PFSK-1 (cell line): Measurements from ENCODE around the gene CD81.

Source experiments
- FOXP2 ChIP-seq: optimal IDR thresholded peaks from 2 replicates; pipeline ENCODE3; 2011; ENCODE audit warnings: borderline replicate concordance, control low read depth, inconsistent platforms; ENCODE audit not compliant: insufficient read depth; ENCODE audit errors: extremely low read length, extremely low read depth
- POLR2AphosphoS5 ChIP-seq: IDR thresholded peaks from 2 replicates; pipeline ENCODE4 v1.6.1; 2012; ENCODE audit warnings: low read depth, mild to moderate bottlenecking, control low read depth, low read length, moderate library complexity
- SIN3A ChIP-seq: IDR thresholded peaks from 2 replicates; pipeline ENCODE4 v1.6.1; 2012; ENCODE audit warnings: mild to moderate bottlenecking, low read length, moderate library complexity, borderline replicate concordance; ENCODE audit not compliant: insufficient read depth
- TAF1 ChIP-seq: IDR thresholded peaks from 2 replicates; pipeline ENCODE4 v1.6.1; 2012; ENCODE audit warnings: low read length, control low read depth, borderline replicate concordance; ENCODE audit not compliant: insufficient read depth
- TF ChIP-seq, protein P1 (sequence below), 2 experiments: IDR thresholded peaks; 2 replicates each; pipeline versions ENCODE4 v1.6.1 to v1.8.0; 2011 to 2012; ENCODE audit warnings: low read depth in 2 of 2, low read length in 2 of 2, control low read depth in 1 of 2, inconsistent platforms in 1 of 2, mild to moderate bottlenecking in 1 of 2, moderate library complexity in 1 of 2; ENCODE audit not compliant: insufficient read depth in 1 of 2

CD81 gene

DNA sequence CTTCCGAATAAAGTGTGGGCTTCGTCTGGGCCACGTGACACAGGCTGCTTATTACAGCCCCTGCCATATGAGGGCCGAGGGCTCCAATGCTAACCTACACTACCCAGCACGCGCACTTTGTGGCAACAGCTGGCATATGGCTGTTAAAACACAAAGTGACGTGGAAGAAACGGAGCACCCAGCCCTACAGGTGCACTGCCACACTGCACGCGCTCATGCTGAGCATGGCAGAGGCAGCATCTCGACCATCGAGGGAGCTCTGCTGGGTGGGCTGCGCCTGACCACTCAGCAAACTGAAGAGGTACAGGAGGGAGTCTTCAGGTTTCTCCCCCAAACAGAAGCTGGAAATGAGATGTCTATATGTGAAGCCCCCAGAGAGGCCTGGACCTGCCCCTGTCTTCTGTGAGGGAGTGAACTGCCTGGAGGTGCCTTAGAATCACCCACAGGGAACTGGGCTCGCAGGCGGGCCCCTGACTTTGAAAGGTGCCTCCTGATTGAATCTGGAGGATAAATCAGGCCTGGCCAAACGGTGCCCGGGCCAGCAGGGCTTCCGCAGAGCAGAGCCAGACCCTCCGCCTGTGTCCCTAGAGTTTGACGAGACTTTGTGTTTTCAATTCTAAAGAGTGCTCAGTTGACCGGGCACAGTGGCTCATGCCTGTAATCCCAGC is 41.7 kb downstream of the CD81 start:
- TF ChIP-seq FOXP2, result no peak

DNA sequence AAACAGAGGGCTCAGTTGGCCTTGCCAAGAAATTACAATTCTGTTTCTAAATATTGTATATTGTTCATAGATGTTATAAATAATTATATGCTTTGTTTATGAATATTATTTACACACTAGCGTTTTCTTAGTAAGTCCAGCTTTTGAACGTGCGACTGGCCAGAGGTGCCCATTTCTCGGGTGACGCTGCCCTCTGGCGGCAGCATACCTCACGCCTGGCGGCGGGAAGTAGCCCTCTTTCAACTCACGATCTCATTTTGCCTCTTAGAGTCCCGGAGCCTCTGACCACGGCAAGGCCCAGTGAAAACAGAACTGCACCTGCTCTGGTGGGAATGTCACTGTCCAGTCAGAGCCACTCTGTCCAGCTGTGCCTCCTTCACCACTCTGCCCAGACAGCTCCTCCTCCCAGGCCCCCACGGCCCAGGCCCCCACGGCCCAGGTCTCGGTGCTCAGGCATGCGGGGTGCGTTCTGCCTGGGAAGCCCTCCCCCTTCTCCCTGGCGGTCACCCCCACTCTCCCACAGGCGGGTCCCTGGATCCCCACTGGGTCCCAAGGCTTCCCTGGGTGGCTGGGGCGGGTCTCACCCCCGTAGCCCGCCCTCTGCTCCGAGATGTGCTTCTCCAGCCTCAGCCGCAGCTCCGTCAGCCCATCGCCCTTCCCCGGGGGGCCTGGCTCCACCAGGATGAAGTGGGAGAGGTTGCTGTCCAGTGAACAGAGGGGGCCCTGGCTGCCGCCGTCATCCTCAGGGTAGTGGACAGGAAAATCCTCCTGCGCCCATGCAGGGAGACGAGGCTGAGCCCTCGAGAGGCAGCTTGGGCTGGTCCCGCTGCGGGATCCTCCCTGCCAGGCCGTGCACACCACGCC is 42.8 kb downstream of the CD81 start:
- TF ChIP-seq POLR2AphosphoS5 (no peak), SIN3A (no peak), FOXP2 (no peak)

DNA sequence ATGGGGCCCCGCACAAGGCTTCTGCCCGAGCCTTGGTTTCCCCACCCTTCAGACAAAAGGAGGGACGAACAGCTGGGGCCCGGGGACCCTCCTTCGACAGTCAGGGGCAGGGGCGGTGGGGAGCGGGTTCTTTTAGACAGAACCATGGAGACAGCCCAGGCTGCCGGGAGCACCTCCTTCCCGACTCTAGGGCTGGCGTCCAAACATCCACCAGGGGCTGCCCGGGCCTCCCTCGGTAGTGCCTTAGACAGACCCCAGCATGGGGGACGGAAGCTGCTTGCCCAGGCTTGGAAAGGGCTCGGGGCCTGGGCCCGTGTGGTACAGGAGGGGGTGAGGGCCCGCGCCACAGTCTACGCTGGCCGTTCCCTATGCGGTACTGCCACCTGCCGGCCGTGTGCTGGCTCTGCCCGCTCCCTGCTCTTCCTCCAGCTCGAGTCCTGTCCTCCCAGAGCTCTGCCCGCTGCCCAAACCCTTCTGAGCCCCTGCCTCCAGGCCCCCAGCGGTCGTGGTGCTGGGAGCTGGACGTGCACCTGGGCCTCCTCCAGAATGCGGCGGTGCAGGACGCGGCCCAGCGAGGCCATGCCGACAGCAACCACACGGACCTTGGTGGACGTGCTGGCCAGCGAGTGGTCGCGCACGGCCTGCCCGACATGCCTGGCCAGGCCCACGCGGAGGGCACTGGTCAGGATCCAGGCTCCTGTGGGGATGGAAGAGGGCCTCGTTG is 43.6 kb downstream of the CD81 start:
- TF ChIP-seq, protein P1, sequence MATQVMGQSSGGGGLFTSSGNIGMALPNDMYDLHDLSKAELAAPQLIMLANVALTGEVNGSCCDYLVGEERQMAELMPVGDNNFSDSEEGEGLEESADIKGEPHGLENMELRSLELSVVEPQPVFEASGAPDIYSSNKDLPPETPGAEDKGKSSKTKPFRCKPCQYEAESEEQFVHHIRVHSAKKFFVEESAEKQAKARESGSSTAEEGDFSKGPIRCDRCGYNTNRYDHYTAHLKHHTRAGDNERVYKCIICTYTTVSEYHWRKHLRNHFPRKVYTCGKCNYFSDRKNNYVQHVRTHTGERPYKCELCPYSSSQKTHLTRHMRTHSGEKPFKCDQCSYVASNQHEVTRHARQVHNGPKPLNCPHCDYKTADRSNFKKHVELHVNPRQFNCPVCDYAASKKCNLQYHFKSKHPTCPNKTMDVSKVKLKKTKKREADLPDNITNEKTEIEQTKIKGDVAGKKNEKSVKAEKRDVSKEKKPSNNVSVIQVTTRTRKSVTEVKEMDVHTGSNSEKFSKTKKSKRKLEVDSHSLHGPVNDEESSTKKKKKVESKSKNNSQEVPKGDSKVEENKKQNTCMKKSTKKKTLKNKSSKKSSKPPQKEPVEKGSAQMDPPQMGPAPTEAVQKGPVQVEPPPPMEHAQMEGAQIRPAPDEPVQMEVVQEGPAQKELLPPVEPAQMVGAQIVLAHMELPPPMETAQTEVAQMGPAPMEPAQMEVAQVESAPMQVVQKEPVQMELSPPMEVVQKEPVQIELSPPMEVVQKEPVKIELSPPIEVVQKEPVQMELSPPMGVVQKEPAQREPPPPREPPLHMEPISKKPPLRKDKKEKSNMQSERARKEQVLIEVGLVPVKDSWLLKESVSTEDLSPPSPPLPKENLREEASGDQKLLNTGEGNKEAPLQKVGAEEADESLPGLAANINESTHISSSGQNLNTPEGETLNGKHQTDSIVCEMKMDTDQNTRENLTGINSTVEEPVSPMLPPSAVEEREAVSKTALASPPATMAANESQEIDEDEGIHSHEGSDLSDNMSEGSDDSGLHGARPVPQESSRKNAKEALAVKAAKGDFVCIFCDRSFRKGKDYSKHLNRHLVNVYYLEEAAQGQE (IDR thresholded peaks at IDR 0.05; ENCODE audit: insufficient read depth in 1 of 2, low read depth in 2 of 2, low read length in 2 of 2), result no peak
- peak; percentile 75 for TF ChIP-seq FOXP2

DNA sequence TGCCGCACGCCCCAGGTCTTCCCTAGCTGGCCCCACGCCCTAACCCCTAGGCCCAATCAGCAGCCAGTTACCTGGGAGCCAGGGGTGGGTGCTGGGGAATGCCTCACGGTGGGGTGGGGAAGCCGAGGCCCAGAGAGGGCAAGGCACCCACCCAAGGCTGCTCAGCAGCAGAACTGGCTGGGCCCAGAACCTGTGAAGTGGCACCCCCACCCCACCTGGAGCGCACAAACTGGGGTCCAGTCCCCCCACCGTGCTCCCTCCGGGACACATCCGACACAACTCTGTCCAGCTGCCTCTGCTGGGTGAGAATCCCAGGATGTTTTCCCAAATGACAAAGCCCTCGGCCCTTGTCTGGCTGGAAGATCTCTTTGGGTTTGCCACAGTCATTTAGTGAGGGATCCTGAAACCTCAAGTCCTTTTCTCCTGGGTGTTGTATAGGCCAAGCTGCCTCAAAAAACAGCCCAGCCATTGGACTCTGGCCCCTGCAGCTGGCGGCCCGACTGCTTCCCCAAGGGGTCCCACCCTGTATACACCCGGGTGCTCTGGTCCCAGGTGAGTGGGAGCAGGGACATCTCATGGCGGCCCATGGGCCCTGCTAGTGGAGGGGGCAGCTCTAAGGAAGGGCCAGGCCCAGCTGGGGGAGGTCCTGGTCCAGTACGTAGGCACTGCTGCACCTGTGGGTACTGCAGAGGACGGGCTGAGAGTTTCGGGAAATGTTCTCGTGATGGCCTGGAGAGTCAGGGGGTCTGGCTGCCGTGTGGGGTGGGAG is 44.3 kb downstream of the CD81 start:
- no peak for TF ChIP-seq SIN3A
- TF ChIP-seq TAF1, result no peak
- TF ChIP-seq FOXP2, result no peak
- TF ChIP-seq, protein P1 (IDR thresholded peaks at IDR 0.05; ENCODE audit: insufficient read depth in 1 of 2, low read depth in 2 of 2, low read length in 2 of 2), result no peak
- no peak for TF ChIP-seq POLR2AphosphoS5

DNA sequence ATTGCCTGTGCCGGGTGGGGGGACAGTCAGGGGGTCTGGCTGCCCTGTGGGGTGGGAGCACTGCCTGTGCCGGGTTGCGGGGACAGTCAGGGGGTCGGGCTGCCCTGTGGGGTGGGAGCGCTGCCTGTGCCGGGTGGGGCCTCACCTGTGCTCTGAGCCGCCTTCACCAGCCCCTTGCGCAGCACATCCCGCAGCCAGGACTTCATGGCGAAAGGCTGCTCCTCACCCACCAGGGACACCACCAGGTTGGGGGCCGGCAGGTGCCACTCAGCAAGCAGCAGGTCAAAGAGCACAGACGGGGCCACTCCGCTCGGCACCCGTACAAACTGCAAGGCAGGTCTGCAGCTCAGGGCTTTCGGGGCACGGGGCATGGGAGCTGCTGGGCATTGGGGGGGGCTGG is 44.9 kb downstream of the CD81 start:
- TF ChIP-seq, protein P1 (IDR thresholded peaks at IDR 0.05; ENCODE audit: insufficient read depth in 1 of 2, low read depth in 2 of 2, low read length in 2 of 2), result no peak
- TF ChIP-seq FOXP2, result no peak
- no peak for TF ChIP-seq TAF1
- TF ChIP-seq POLR2AphosphoS5, result no peak
- no peak for TF ChIP-seq SIN3A
